K562 (cell line): ENCODE results near the gene ATF3. TPM values are rescaled to one million over a fixed set of nuclear protein-coding genes. Genes with fewer than 3 reads are reported as not detected.

Experiments
- ATAC-seq: fragments of 200-7000 bp; cut with Tn5 transposase; 3 replicates; pipeline ENCODE4 v1.9.1; 2020; ENCODE audit warnings: moderate library complexity
- BruUV-seq: library from RNA; stranded (reverse); fragments of 400-500 nt; replicated peaks from 2 replicates; lab custom pipeline; 2021; lab: Mats Ljungman, UMichigan
- CTCF ChIA-PET: fragments of 300-600 bp; formaldehyde crosslinking; extraction: SDS; loops from one replicate; lab custom pipeline; 2021; ENCODE audit warnings: low intra/inter-chr PET ratio; lab: Yijun Ruan, JAX
- POLR2A ChIA-PET: fragments of 300-600, 350-650 bp; sonication (Branson Sonifier 250); formaldehyde crosslinking; extraction: SDS; loops from one replicate; lab custom pipeline; 2021; ENCODE audit warnings: antibody characterized with exemption, inconsistent platforms; lab: Yijun Ruan, JAX
- DNase-seq, 4 experiments: peaks; one replicate each; pipeline versions ENCODE4 v3.0.0 to v3.0.0-alpha.2; 2011 to 2018; ENCODE audit warnings: low spot score in 3 of 4, mixed read lengths in 3 of 4; ENCODE audit errors: extremely low read depth in 1 of 4
- FAIRE-seq: peaks from 2 replicates; lab custom pipeline; 2011; peaks lifted over from hg19 to GRCh38; lab: Jason Lieb, UNC
- H2AFZ ChIP-seq: 2 replicates; pipeline ENCODE4 v1.6.0; 2011; ENCODE audit warnings: low read depth, low read length, control low read depth, inconsistent platforms
- H3K27ac ChIP-seq: fragments of 200-600 bp; 3 replicates; pipeline ENCODE4 v1.8.0; 2011; ENCODE audit warnings: low read depth, mild to moderate bottlenecking, control low read depth, inconsistent platforms, low read length, moderate library complexity, mixed read lengths; ENCODE audit errors: extremely low read depth
- H3K27me3 ChIP-seq, 2 experiments: fragments of 300-600 bp in 1 of 2; 2 replicates in 1 of 2; 3 replicates in 1 of 2; pipeline versions ENCODE4 v1.6.0 to v1.8.0; 2011; ENCODE audit warnings: inconsistent platforms in 2 of 2, low read length in 2 of 2, mild to moderate bottlenecking in 1 of 2, mixed read lengths in 1 of 2, moderate library complexity in 1 of 2; ENCODE audit not compliant: control insufficient read depth in 2 of 2, insufficient read depth in 2 of 2
- H3K36me3 ChIP-seq: fragments of 300-600 bp; 3 replicates; pipeline ENCODE4 v1.8.0; 2011; ENCODE audit warnings: mild to moderate bottlenecking, low read length, inconsistent platforms; ENCODE audit not compliant: control insufficient read depth, insufficient read depth
- H3K4me1 ChIP-seq, 2 experiments: fragments of 200-600 bp in 1 of 2; replicated peaks in 1 of 2; 2 replicates in 1 of 2; 3 replicates in 1 of 2; pipeline versions ENCODE4 v1.5.1 to v1.8.0; 2011; ENCODE audit warnings: inconsistent platforms in 2 of 2, low read length in 2 of 2, mild to moderate bottlenecking in 1 of 2, mixed read lengths in 1 of 2, moderate library complexity in 1 of 2; ENCODE audit not compliant: control insufficient read depth in 2 of 2, insufficient read depth in 2 of 2
- H3K4me2 ChIP-seq: 2 replicates; pipeline ENCODE4 v1.6.1; 2011; ENCODE audit warnings: low read length, control low read depth, inconsistent platforms, mixed read lengths; ENCODE audit not compliant: insufficient read depth
- H3K4me3 ChIP-seq: fragments of 200-600 bp; sonication (generic), shearing (Covaris generic); 2 replicates; pipeline ENCODE4 v1.5.1; 2016; ENCODE audit warnings: control low read depth, inconsistent platforms
- H3K79me2 ChIP-seq: fragments of 200-600 bp; 3 replicates; pipeline ENCODE4 v1.8.0; 2011; ENCODE audit warnings: low read length, inconsistent platforms; ENCODE audit not compliant: control insufficient read depth, insufficient read depth
- H3K9ac ChIP-seq, 2 experiments: 2 replicates each; pipeline versions ENCODE4 v1.6.0 to v1.6.1; 2011; ENCODE audit warnings: low read depth in 2 of 2, low read length in 2 of 2, control low read depth in 1 of 2, inconsistent platforms in 1 of 2, mild to moderate bottlenecking in 1 of 2, mixed read lengths in 1 of 2; ENCODE audit not compliant: insufficient read depth in 1 of 2
- H3K9me1 ChIP-seq: one replicate; pipeline ENCODE4 v1.6.0; 2011; ENCODE audit warnings: inconsistent platforms, mild to moderate bottlenecking, low read length, moderate library complexity; ENCODE audit not compliant: control insufficient read depth, insufficient read depth
- H3K9me3 ChIP-seq: replicated peaks from 2 replicates; pipeline ENCODE4 v1.5.1; 2011; ENCODE audit warnings: low read depth, low read length, inconsistent platforms; ENCODE audit not compliant: control insufficient read depth, insufficient read depth
- H4K20me1 ChIP-seq: replicated peaks from 2 replicates; pipeline ENCODE4 v1.6.1; 2011; ENCODE audit warnings: low read length, inconsistent platforms, mixed read lengths; ENCODE audit not compliant: control insufficient read depth, insufficient read depth
- MAFF ChIP-seq: IDR thresholded peaks from 2 replicates; pipeline ENCODE4 v1.6.1; 2012; ENCODE audit warnings: low read length, improper control_type of control experiment
- NFYB ChIP-seq: IDR thresholded peaks from 2 replicates; pipeline ENCODE4 v1.6.1; 2011; ENCODE audit warnings: mild to moderate bottlenecking, moderate library complexity; ENCODE audit not compliant: insufficient read length; ENCODE audit errors: extremely low read depth
- WGBS: fragments of 100-300 bp; shearing (Covaris generic); methylation state at CpG from one replicate; pipeline ENCODE4 v1.1.6; 2016; ENCODE audit warnings: low coverage, mixed read lengths; ENCODE audit not compliant: insufficient coverage; ENCODE audit errors: missing lambda C conversion rate; 5-methylcytosine and 5-hydroxymethylcytosine counted together
- in situ Hi-C: fragments of 300-500 bp; cut with MboI; formaldehyde crosslinking; loops from 4 replicates; pipeline ENCODE4 v1.15.0; 2018; ENCODE audit warnings: inconsistent platforms, mixed read lengths
- intact Hi-C: fragments of 100-400 bp; cut with micrococcal nuclease; formaldehyde crosslinking; loops from 2 replicates; pipeline ENCODE4 v1.14.2; 2022
- polyA plus RNA-seq, 8 experiments: library from polyadenylated mRNA; depleted of rRNA in 4 of 8; stranded (reverse) in 5 of 8; unstranded in 3 of 8; fragments of >200 nt; fragmentation: Nextera tagmentation in 2 of 8; fragmentation: Illumina TruSeq in 1 of 8; extraction: Ambion mirVana in 2 of 8; extraction: Trizol in 1 of 8; gene quantifications; 2 replicates each; pipeline versions ENCODE4 v1.2.1 to v1.2.3, GENCODE V29; 2011 to 2014; ENCODE audit warnings: inconsistent platforms in 1 of 8, missing spikeins in 1 of 8
- total RNA-seq, 7 experiments: library from RNA; depleted of rRNA in 6 of 7; stranded (reverse); fragments of >200 nt in 6 of 7; fragmentation: Illumina TruSeq in 2 of 7; extraction: Trizol in 2 of 7; gene quantifications; 2 replicates each; pipeline versions ENCODE4 v1.2.1 to v1.2.3, GENCODE V29; 2011 to 2021; ENCODE audit warnings: low replicate concordance in 1 of 7
- TF ChIP-seq, protein P1 (sequence below): sonication (generic); formaldehyde crosslinking; IDR thresholded peaks from 2 replicates; pipeline ENCODE4 v1.8.0; 2022; ENCODE audit warnings: mild to moderate bottlenecking, missing genetic modification reagents

The ATF3 gene
- total and polyA plus RNA-seq, 9 of the 15 experiments (the other 6 are each of a cell fraction or from before 2014, with no cell fraction given), result 3.5 to 28.2 (median 19.8) TPM

- ATAC-seq (no peak), FAIRE-seq (no peak), DNase-seq (no peak)
- Histone ChIP-seq H2AFZ (no peak overlapping the region), H3K4me2 (no peak overlapping the region), H3K4me1 (peaks cover 0 to 9% of the 10 kb centered on the region in 2 experiments; a peak in 3 of 5 replicates), H3K9ac (no peak overlapping the region), H3K79me2 (no peaks in the 10 kb centered on the region), H3K36me3 (no peaks in the 10 kb centered on the region), H3K9me3 (no peaks in the 10 kb centered on the region), H3K27ac (no peak overlapping the region), H3K27me3 (peaks cover 44 to 45% of the 10 kb centered on the region in 2 experiments), H3K4me3 (no peak overlapping the region), H3K9me1 (no peaks in the 10 kb centered on the region), H4K20me1 (no peaks in the 10 kb centered on the region)
- TF ChIP-seq, protein P1, sequence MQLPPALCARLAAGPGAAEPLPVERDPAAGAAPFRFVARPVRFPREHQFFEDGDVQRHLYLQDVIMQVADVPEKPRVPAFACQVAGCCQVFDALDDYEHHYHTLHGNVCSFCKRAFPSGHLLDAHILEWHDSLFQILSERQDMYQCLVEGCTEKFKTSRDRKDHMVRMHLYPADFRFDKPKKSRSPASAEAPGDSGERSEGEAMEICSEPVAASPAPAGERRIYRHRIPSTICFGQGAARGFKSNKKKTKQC (CRISPR knock-in tag), result 0 out of 2 replicates have a peak, but pooled peaks have one; percentile 31
- TF ChIP-seq NFYB, result no peak
- TF ChIP-seq MAFF, result no peak
- ChIA-PET POLR2A (interaction anchor here (0.9 to 2.6 kb wide), 2 partner anchors 8 to 524 kb away, joined by 3 to 17 read pairs; partner anchors contain the start of gene ATF3), CTCF (no interaction called here)
- in situ Hi-C loops (no loop called here), intact Hi-C loops (no loop called here)
- no TSS peak for BruUV-seq
- WGBS, result under 1% methylated on average over 11 of the region's 11 CpGs
Observed at GRCh38 chr1:212600071-212600915, 8.3 kb upstream of the ATF3 start.
